Stimulated activated CD4-positive, alpha-beta T cell treated with anti-CD3 and anti-CD28 coated beads, Interleukin-4, amount 100 ng/mL, for 1 hour (primary cell): ENCODE results near the gene BAZ1A.
"Not testable (repeated sequence)": the region's sequence is repeated elsewhere in the genome, so short reads cannot be mapped to it uniquely, and the experiment has no call there.

Source experiments
- DNase-seq: peaks from one replicate; pipeline ENCODE4 v3.0.0-alpha.2; 2020

BAZ1A gene

DNA sequence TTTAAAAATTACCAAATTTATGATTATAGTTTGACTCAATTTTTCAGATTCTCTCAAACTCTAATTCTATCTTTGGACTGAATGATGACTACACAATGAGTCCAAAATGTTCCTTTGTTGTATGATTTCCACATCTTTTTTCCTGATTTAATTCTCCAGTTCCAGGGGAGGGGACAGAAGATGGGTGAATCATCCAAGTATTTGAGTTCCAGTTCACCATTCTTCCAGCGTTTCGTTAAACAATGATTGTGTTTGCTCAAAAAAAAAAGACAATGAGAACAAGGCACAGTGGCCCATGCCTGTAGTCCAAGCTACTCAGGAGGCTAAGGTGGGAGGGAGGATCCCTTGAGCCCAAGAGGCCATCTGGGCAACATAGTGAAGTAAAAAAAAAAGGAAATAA lies 23.8 kb downstream of the BAZ1A start:
- no peak for DNase-seq

- no peak for DNase-seq
Observed at GRCh38 chr14:34845869-34846268, 29.3 kb downstream of the BAZ1A start.

DNA sequence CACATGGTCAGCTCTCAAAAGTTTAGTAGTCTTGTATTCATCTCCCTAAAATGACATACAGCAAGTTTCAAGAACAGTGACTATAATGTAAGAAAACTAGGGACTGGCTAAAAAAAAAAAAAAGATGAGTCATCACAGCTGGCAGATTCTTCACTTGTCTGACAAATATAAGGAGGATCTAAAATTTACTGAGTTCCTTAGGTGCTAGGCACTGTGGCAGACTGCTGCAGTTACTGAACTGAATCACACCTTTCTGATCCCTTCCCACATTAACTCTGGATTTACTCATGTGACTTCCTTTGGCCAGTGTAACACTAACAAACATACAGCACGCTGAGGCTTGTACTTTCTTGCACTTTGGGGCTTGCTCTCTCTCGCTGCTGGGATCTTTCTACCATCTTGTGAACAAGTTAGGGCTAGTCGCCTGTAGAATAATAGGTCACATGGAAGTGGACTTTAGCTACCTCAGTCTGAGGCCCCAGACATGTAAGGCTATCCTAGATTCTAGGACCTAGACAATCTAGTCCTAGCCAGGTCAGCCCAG lies 32.1 kb downstream of the BAZ1A start:
- DNase-seq: no peak

- DNase-seq: no peak
Observed at GRCh38 chr14:34837801-34838322, 37.3 kb downstream of the BAZ1A start.

DNA sequence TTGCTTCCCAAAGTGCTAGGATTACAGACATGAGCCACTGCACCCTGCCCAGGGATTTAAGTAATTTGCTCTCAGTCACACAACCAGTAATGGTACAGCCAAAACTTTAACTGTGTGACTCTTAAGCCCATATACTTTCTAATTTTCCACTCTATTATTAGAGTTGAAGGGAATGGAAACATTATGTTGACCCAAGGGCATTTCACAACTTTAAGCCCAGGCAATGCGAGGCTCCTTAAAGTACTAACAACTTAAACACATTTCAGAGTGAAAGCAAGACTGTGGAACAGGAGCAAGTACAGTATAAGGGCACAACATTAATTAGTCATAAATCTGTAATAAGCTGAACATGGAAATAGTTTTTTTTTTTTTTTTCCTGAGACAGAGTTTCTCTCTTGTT lies 39.8 kb downstream of the BAZ1A start:
- no peak for DNase-seq

GRCh38 chr14:34833549-34834523 lies 41.3 kb downstream of the BAZ1A start:
- no peak for DNase-seq

GRCh38 chr14:34826661-34827060 lies 48.5 kb downstream of the BAZ1A start:
- DNase-seq: no peak

GRCh38 chr14:34824826-34825225 lies 50.3 kb downstream of the BAZ1A start:
- DNase-seq: no peak

GRCh38 chr14:34824256-34824655 lies 50.9 kb downstream of the BAZ1A start:
- DNase-seq: no peak

- DNase-seq: no peak
Observed at GRCh38 chr14:34817768-34818167, 57.4 kb downstream of the BAZ1A start.

DNA sequence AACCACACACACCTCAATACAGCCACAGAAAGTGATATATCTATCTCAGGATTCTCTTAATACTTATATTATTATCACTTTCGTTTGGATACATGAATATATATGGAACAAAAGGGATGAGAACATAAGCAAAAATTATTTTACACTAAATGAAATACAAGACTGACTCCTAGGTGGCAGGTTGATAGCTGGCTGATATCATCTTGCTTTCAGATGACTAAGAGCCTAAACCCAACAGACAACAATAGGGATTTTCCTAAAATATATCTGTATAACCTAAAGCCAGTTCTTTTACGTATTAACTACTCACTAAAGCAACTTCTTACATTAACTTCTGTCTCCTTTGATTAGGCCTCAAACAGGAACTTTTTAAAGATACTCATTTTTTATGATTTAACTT lies 65.1 kb downstream of the BAZ1A start:
- no peak for DNase-seq

- no peak for DNase-seq
Observed at GRCh38 chr14:34806257-34806656, 68.9 kb downstream of the BAZ1A start.

DNA sequence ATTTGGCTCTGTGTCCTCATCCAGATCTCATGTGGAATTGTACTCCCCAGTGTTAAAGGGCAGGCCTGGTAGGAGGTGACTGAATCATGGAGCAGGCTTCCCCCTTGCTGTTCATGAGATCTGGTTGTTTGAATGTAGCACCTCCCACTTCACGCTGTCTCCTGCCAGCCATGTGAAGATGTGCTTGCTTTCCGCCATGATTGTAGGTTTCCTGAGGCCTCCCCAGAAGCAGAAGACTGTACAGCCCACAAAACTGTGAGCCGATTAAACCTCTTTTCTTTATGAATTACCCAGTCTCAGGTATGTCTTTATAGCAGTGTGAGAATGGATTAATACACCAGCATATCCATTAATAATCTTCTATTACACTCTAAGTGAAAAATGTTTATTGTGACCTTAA lies 70.2 kb downstream of the BAZ1A start:
- DNase-seq: no peak

- not testable (repeated sequence) for DNase-seq
Observed at GRCh38 chr14:34798861-34799260, 76.3 kb downstream of the BAZ1A start.

- no peak for DNase-seq
Observed at GRCh38 chr14:34797747-34798583, 77.2 kb downstream of the BAZ1A start.

DNA sequence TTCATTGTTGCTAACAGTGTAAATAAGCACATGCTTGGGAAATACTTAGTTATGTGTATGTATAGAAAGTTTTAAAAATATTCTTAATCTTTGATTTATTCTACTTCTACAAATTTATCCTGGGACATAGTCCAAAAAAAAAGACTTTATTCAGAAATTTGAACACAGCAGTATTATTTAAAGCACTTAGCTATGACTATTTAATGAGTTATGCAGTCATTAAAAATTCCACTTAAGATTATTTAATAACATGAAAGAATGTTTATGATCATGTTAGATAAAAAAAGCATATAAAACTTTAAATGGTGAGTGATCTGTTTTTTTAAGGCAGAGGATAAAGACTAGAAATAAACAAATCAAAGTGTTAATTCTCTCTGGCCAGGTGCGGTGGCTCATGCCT lies 78.3 kb downstream of the BAZ1A start:
- DNase-seq: no peak

GRCh38 chr14:34794941-34795340 lies 80.2 kb downstream of the BAZ1A start:
- DNase-seq: no peak

- no peak for DNase-seq
Observed at GRCh38 chr14:34794217-34794616, 80.9 kb downstream of the BAZ1A start.

DNA sequence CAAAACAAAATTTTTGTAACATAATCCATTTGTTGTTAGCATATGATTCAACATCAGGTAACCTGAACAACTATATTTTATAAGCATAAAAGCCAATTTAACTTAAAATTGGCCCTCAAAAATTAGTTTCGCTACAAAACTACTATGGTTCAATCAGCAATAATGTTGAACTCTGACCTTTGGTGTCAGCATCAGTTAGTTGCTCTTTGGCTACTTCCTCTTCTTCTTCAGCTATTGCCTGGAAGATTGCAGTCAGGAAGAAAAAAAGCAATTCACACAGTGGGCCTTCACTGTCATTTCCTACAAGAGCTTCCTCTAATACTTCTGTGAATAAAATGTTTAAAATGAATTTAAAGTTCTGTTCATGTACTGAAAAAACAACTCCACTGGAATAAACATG lies 82.6 kb downstream of the BAZ1A start:
- no peak for DNase-seq

DNA sequence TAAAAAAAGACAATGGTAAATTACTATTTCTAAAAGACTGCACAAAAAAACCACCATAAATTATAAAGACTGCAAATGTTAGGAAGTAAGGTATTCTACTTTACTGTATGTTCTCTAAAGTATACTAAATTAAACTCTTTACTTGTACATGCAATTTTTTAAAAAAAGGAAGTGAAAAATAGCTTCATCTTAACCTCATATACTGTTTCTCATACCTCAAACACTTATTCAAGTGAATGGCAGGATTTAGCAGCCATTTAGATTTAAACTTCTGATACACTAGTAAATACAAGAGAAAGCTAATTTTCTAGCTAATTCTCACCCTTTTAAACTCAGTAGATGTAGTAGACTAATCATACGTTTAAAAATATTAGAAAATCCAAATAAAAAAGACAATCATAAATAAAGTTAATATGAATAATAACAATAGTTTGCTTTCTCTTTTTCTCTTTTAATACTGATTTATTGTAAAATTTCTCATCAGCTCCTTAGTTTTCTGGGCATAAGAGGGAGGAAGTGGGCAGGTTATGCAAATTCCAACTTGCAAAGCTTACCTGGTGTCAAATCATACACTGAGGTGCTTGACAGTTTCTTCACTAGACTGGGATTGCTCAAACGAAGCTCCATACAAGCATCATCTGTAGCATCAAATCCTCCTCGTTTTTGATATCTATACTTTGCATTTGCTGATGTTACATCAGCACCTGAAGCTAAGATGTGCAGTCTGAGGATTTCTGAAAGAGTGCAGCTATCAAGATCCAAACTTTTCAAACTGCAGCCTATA lies 89.7 kb downstream of the BAZ1A start:
- no peak for DNase-seq

DNA sequence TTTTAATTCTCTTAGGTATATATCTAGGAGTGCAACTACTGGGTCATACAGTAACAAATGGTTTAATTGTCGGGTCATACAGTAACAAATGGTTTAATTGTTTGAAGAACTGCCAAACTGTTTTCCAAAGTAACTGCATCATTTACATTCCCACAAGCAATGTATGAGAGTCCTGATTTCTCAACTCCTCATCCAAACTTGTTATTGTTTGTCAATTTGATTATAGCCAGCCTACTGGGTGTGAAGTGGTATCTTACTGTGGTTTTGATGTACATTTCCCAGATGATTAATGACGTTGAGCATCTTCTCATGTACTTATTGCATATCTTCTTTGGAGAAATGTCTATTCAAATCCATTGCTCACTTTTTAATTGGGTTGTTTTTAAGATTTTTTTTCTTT lies 93.1 kb downstream of the BAZ1A start:
- no peak for DNase-seq

DNA sequence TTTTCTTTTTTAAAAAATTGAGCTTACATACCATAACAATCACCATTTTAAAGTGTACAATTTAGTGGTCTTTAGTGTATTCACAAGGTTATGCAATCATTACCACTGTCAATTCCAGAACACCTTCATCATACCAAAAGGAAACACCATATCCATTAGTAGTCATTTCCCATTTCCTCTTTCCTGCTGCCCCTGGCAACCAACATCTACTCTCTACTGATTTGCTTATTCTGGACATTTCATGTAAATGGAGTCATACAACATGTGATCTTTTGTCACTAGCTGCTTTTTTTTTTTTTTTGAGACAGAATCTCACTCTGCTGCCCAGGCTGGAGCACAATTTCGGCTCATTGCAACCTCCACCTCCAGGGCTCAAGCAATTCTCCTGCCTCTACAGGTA lies 93.9 kb downstream of the BAZ1A start:
- DNase-seq: no peak

DNA sequence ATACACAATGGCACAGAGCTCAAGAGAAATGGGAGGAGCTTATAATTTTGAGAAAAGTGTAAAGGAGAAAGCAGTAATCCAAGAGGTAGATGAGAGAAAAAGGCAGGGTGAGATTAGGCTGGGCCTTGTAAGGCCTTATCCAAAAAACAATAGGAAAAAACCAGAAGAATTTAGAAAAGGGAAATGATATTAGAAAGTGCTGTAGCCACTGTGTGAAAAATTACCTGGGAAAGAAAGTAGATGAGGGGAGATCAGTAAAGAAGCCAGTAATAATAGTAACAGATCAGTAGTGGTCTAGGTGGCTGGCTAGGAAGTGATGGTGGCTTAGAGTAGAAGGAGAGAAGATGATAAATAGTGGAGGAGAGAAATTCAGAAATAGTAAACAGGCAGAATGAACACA lies 94.5 kb downstream of the BAZ1A start:
- DNase-seq: no peak
